Omental fat pad (tissue), 4 donors: ENCODE data around the gene OGFOD1. TPM values are rescaled to one million over a fixed set of nuclear protein-coding genes. Genes with fewer than 3 reads are reported as not detected.

Source experiments
- ATAC-seq: fragments of 150-250 bp; one replicate; pipeline ENCODE4 v1.9.1; 2016; ENCODE audit warnings: mild to moderate bottlenecking, moderate library complexity; ENCODE audit not compliant: low FRiP score
- DNase-seq: peaks from one replicate; pipeline ENCODE4 v3.0.0-alpha.2; 2019; ENCODE audit warnings: low spot score
- CTCF ChIP-seq, 3 donors: fragments of 450-650 bp; IDR thresholded peaks; one replicate each; pipeline ENCODE4 v1.5.1; 2016 to 2017; ENCODE audit warnings: antibody characterized with exemption in 3 of 3, mild to moderate bottlenecking in 3 of 3, moderate library complexity in 2 of 3
- total RNA-seq, 4 donors: library from RNA; depleted of rRNA; stranded (reverse); fragments of >200 nt; gene quantifications; one replicate each; pipeline ENCODE4 v1.1.0, GENCODE V29; 2016

OGFOD1 gene
- total RNA-seq, 4 donors from 2014 or later = 19.1 to 58.2 (median 30.9) TPM

- no peak for DNase-seq
- no peak for ATAC-seq
- TF ChIP-seq CTCF (IDR thresholded peaks at IDR 0.05) = no peak
These were observed 24.8 kb upstream of the OGFOD1 start for GRCh38 chr16:56426585-56426984.

GRCh38 chr16:56428091-56428490 lies 23.3 kb upstream of the OGFOD1 start:
- no peak for ATAC-seq
- DNase-seq = no peak
- no peak for TF ChIP-seq CTCF (IDR thresholded peaks at IDR 0.05)

GRCh38 chr16:56436258-56436657 lies 15.1 kb upstream of the OGFOD1 start:
- TF ChIP-seq CTCF (IDR thresholded peaks at IDR 0.05) = no peak
- no peak for ATAC-seq
- DNase-seq = no peak

GRCh38 chr16:56438038-56438437 lies 13.3 kb upstream of the OGFOD1 start:
- ATAC-seq (no peak), DNase-seq (no peak)
- TF ChIP-seq CTCF (IDR thresholded peaks at IDR 0.05) = no peak

- TF ChIP-seq CTCF (IDR thresholded peaks at IDR 0.05) = no peak
These were observed 4.1 kb upstream of the OGFOD1 start for GRCh38 chr16:56447286-56447685.

GRCh38 chr16:56448005-56448404 lies 3.3 kb upstream of the OGFOD1 start:
- no peak for ATAC-seq
- no peak for TF ChIP-seq CTCF (IDR thresholded peaks at IDR 0.05)
- DNase-seq = no peak

More at GRCh38 chr16:56447286-56447685, 4.1 kb upstream of the OGFOD1 start:
- ATAC-seq (no peak), DNase-seq (no peak)

GRCh38 chr16:56450275-56450985 lies 924 bp upstream of the OGFOD1 start:
- ATAC-seq (no peak), DNase-seq (no peak)
- TF ChIP-seq CTCF (IDR thresholded peaks at IDR 0.05) = no peak
